Measurements from ENCODE around the gene PTGIS.

DNA sequence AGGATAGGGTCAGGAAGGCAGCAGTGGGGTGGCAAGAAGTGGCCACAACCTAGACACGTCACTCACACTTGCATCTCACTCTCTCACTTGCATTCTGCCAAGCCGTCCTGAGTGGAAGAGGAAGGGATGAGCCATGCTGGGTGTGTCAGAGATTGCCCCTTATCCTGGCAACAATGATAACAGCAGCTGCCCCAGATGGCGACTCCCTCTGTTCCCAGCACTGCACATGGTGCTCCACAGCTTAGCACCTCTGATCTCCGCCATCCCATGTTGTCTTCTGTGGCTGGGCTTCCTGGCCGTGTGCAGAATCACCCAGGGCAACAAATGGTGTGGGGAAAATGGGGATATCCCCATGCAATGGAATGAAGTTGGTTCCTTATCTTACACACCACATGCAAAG is 96.5 kb downstream of the PTGIS start:
- TF ChIP-seq, protein P1, sequence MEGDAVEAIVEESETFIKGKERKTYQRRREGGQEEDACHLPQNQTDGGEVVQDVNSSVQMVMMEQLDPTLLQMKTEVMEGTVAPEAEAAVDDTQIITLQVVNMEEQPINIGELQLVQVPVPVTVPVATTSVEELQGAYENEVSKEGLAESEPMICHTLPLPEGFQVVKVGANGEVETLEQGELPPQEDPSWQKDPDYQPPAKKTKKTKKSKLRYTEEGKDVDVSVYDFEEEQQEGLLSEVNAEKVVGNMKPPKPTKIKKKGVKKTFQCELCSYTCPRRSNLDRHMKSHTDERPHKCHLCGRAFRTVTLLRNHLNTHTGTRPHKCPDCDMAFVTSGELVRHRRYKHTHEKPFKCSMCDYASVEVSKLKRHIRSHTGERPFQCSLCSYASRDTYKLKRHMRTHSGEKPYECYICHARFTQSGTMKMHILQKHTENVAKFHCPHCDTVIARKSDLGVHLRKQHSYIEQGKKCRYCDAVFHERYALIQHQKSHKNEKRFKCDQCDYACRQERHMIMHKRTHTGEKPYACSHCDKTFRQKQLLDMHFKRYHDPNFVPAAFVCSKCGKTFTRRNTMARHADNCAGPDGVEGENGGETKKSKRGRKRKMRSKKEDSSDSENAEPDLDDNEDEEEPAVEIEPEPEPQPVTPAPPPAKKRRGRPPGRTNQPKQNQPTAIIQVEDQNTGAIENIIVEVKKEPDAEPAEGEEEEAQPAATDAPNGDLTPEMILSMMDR (conservative IDR thresholded peaks at IDR 0.05): no peak
- no peak for TF ChIP-seq EZH2 (IDR thresholded peaks at IDR 0.05; ENCODE audit: low read depth)

Measured in PC-9 (cell line).